GM12878 (cell line): ENCODE results near the gene GANAB. TPM values are rescaled to one million over a fixed set of nuclear protein-coding genes. Genes with fewer than 3 reads are reported as not detected.

Experiments used
- ATAC-seq: fragments of 200-7000 bp; cut with Tn5 transposase; 3 replicates; pipeline ENCODE4 v1.9.1; 2020; ENCODE audit warnings: mild to moderate bottlenecking, moderate library complexity
- BruUV-seq: library from RNA; stranded (reverse); fragments of 400-500 nt; replicated peaks from 2 replicates; lab custom pipeline; 2021; lab: Mats Ljungman, UMichigan
- CTCF ChIA-PET: fragments of 300-600 bp; sonication (Branson Sonifier 250); formaldehyde crosslinking; extraction: SDS; loops from one replicate; lab custom pipeline; 2021; ENCODE audit warnings: inconsistent platforms; lab: Yijun Ruan, JAX
- POLR2A ChIA-PET: fragments of 350-600 bp; formaldehyde crosslinking; extraction: SDS; loops from one replicate; lab custom pipeline; 2021; ENCODE audit warnings: inconsistent platforms; lab: Charles Lee
- RAD21 ChIA-PET: fragments of 300-600 bp; sonication (Branson Sonifier 250); formaldehyde crosslinking; loops from one replicate; lab custom pipeline; 2023; ENCODE audit warnings: antibody characterized with exemption; ENCODE audit not compliant: unreplicated experiment; lab: Charles Lee
- SMC1A ChIA-PET: fragments of 300-600 bp; sonication (Branson Sonifier 250); formaldehyde crosslinking; loops from one replicate; lab custom pipeline; 2023; ENCODE audit not compliant: unreplicated experiment, uncharacterized antibody; lab: Charles Lee
- DNase-seq: peaks from one replicate; pipeline ENCODE4 v3.0.0-alpha.2; 2011; ENCODE audit warnings: low read depth, low spot score
- FAIRE-seq: peaks from 3 replicates; lab custom pipeline; 2011; peaks lifted over from hg19 to GRCh38; lab: Jason Lieb, UNC
- H2AFZ ChIP-seq: 2 replicates; pipeline ENCODE4 v1.6.0; 2011; ENCODE audit warnings: low read depth, low read length, control low read depth; ENCODE audit not compliant: control insufficient read depth
- H3K27ac ChIP-seq: 2 replicates; pipeline ENCODE4 v1.5.1; 2011; ENCODE audit warnings: control low read depth; ENCODE audit not compliant: control insufficient read depth, insufficient read depth
- H3K27me3 ChIP-seq, 2 experiments: replicated peaks in 1 of 2; 2 replicates each; pipeline versions ENCODE4 v1.6.0 to v1.6.1; 2011; ENCODE audit warnings: low read length in 1 of 2; ENCODE audit not compliant: control insufficient read depth in 2 of 2, insufficient read depth in 2 of 2
- H3K36me3 ChIP-seq, 2 experiments: 2 replicates each; pipeline ENCODE4 v1.5.1; 2011; ENCODE audit warnings: low read length in 1 of 2; ENCODE audit not compliant: control insufficient read depth in 2 of 2, insufficient read depth in 2 of 2
- H3K4me1 ChIP-seq: 2 replicates; pipeline ENCODE4 v1.6.1; 2011; ENCODE audit warnings: mild to moderate bottlenecking, low read length, moderate library complexity, mixed read lengths; ENCODE audit not compliant: control insufficient read depth, insufficient read depth
- H3K4me2 ChIP-seq: 2 replicates; pipeline ENCODE4 v1.6.0; 2011; ENCODE audit warnings: control low read depth; ENCODE audit not compliant: control insufficient read depth, insufficient read depth
- H3K4me3 ChIP-seq: fragments of 200-600 bp; sonication (generic); 2 replicates; pipeline ENCODE4 v1.5.1; 2016
- H3K79me2 ChIP-seq: 2 replicates; pipeline ENCODE4 v1.6.0; 2011; ENCODE audit warnings: low read length; ENCODE audit not compliant: control insufficient read depth, insufficient read depth
- H3K9ac ChIP-seq: 2 replicates; pipeline ENCODE4 v1.8.0; 2011; ENCODE audit warnings: low read length, control low read depth, mixed read lengths; ENCODE audit not compliant: control insufficient read depth, insufficient read depth
- H3K9me3 ChIP-seq: replicated peaks from 3 replicates; pipeline ENCODE4 v1.5.1; 2011; ENCODE audit warnings: mild to moderate bottlenecking, low read length; ENCODE audit not compliant: control insufficient read depth, insufficient read depth
- H4K20me1 ChIP-seq: 2 replicates; pipeline ENCODE4 v1.6.0; 2011; ENCODE audit not compliant: control insufficient read depth, insufficient read depth
- ASH2L ChIP-seq: fragments of 300-600, 200-600 bp; sonication (generic); IDR thresholded peaks from 2 replicates; pipeline ENCODE4 v1.6.1; 2017; ENCODE audit warnings: low read depth, mild to moderate bottlenecking, borderline replicate concordance
- BRCA1 ChIP-seq: IDR thresholded peaks from 2 replicates; pipeline ENCODE4 v1.6.1; 2011; ENCODE audit warnings: low read depth, low read length, improper control_type of control experiment
- CEBPB ChIP-seq, 2 experiments: fragments of 150-350 bp in 1 of 2; IDR thresholded peaks; 2 replicates each; pipeline ENCODE4 v1.6.1; 2012 to 2014; ENCODE audit warnings: low read depth in 2 of 2, low read length in 2 of 2, borderline replicate concordance in 1 of 2, inconsistent platforms in 1 of 2
- EED ChIP-seq: sonication (generic); IDR thresholded peaks from 2 replicates; pipeline ENCODE4 v1.6.1; 2016; ENCODE audit warnings: antibody characterized with exemption, low read depth
- EP300 ChIP-seq, 2 experiments: fragments of 150-350 bp in 1 of 2; IDR thresholded peaks; 2 replicates each; pipeline ENCODE4 v1.6.1; 2011 to 2012; ENCODE audit warnings: low read depth in 2 of 2, low read length in 2 of 2, borderline replicate concordance in 1 of 2, improper control_type of control experiment in 1 of 2, inconsistent platforms in 1 of 2; ENCODE audit not compliant: control insufficient read depth in 1 of 2
- FOXK2 ChIP-seq: fragments of 450-650 bp; IDR thresholded peaks from 2 replicates; pipeline ENCODE4 v1.6.1; 2017; ENCODE audit warnings: mild to moderate bottlenecking, moderate library complexity
- HDAC2 ChIP-seq: fragments of 200-600 bp; sonication (generic); IDR thresholded peaks from 2 replicates; pipeline ENCODE4 v1.6.1; 2017
- KAT2A ChIP-seq: conservative IDR thresholded peaks from 2 replicates; pipeline ENCODE4 v1.6.1; 2011; ENCODE audit warnings: low read depth, low read length; ENCODE audit not compliant: control insufficient read depth
- MTA2 ChIP-seq: fragments of 450-650 bp; IDR thresholded peaks from 2 replicates; pipeline ENCODE4 v1.6.1; 2016; ENCODE audit warnings: low read depth, mild to moderate bottlenecking, moderate library complexity
- NFXL1 ChIP-seq: fragments of 450-650 bp; IDR thresholded peaks from 2 replicates; pipeline ENCODE4 v1.6.1; 2017; ENCODE audit warnings: antibody characterized with exemption, mild to moderate bottlenecking, borderline replicate concordance
- NFYA ChIP-seq: IDR thresholded peaks from 2 replicates; pipeline ENCODE4 v1.6.1; 2011; ENCODE audit warnings: low read depth, mild to moderate bottlenecking, low read length, improper control_type of control experiment, borderline replicate concordance
- NR2C1 ChIP-seq: fragments of 450-650 bp; IDR thresholded peaks from 2 replicates; pipeline ENCODE4 v1.6.1; 2017; ENCODE audit warnings: antibody characterized with exemption, mild to moderate bottlenecking, moderate library complexity
- RBBP5 ChIP-seq: fragments of 200-600 bp; sonication (generic); conservative IDR thresholded peaks from 2 replicates; pipeline ENCODE4 v1.6.1; 2016
- SMAD1 ChIP-seq: fragments of 450-650 bp; IDR thresholded peaks from 2 replicates; pipeline ENCODE4 v1.6.1; 2018; ENCODE audit warnings: mild to moderate bottlenecking, low read depth; ENCODE audit not compliant: partially characterized antibody
- STAT1 ChIP-seq: fragments of 450-650 bp; conservative IDR thresholded peaks from 2 replicates; pipeline ENCODE4 v1.6.1; 2014; ENCODE audit warnings: antibody characterized with exemption, mild to moderate bottlenecking
- ZNF622 ChIP-seq: fragments of 450-650 bp; IDR thresholded peaks from 2 replicates; pipeline ENCODE4 v1.6.1; 2017; ENCODE audit warnings: mild to moderate bottlenecking, inconsistent platforms
- WGBS: methylation state at CpG from one replicate; pipeline ENCODE4 v1.1.6; 2016; ENCODE audit warnings: low lambda C conversion rate; ENCODE audit not compliant: insufficient replicate concordance, insufficient coverage; ENCODE audit errors: missing lambda C conversion rate; 5-methylcytosine and 5-hydroxymethylcytosine counted together
- in situ Hi-C: fragments of 300-500 bp; cut with MboI; formaldehyde crosslinking; loops from 9 replicates; pipeline ENCODE4 v1.14.3; 2018; ENCODE audit warnings: mixed read lengths
- intact Hi-C: fragments of 100-400 bp; cut with micrococcal nuclease; formaldehyde crosslinking; loops from one replicate; pipeline ENCODE4 v1.14.2; 2022; ENCODE audit not compliant: unreplicated experiment
- polyA plus RNA-seq, 11 experiments: library from polyadenylated mRNA; depleted of rRNA in 4 of 11; unstranded in 6 of 11; stranded (reverse) in 5 of 11; fragments of >200 nt; fragmentation: Nextera tagmentation in 4 of 11; fragmentation: Illumina TruSeq in 1 of 11; extraction: Ambion mirVana in 4 of 11; extraction: Trizol in 1 of 11; gene quantifications; 1 replicate in 1 of 11; 2 replicates in 10 of 11; pipeline versions ENCODE4 v1.2.1 to v1.2.3, GENCODE V29; 2011 to 2016; ENCODE audit warnings: inconsistent platforms in 2 of 11, missing spikeins in 2 of 11, low read depth in 1 of 11
- total RNA-seq, 4 experiments: library from RNA; depleted of rRNA in 3 of 4; stranded (reverse); fragments of >200 nt in 3 of 4; fragmentation: Illumina TruSeq in 1 of 4; extraction: Trizol in 1 of 4; gene quantifications; 2 replicates each; pipeline versions ENCODE4 v1.2.1 to v1.2.3, GENCODE V29; 2013 to 2021
- TF ChIP-seq, protein P1 (sequence below): fragments of 450-650 bp; IDR thresholded peaks from 2 replicates; pipeline ENCODE4 v1.6.1; 2017; ENCODE audit warnings: mild to moderate bottlenecking

The GANAB gene
- total and polyA plus RNA-seq, 10 of the 15 experiments (the other 5 are each of a cell fraction or from before 2014, with no cell fraction given), result 4.5 to 175 (median 102) TPM

DNA sequence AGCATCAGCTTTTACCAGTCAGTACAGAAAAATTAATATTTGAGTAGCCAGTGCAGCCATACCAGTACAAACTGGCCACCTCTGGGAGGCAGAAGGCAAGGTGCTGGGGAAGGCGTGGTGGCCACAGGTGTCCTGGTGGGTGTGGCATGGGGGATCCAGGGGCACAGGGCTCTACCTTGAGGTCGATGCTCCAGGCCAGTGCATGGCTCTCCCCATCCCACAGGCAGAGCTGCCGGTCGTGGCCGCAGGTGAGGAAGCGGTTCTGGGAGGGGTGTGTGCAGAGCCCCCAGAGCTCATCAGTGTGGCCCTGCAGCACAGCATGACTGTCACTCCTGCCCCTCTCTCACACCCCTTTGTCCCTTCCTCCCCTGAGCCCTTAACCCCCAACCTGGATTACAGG, 40.9 kb downstream of the GANAB start:
- DNase-seq (no peak), ATAC-seq (no peak), FAIRE-seq (no peak)
- in situ Hi-C loops (no loop called here), intact Hi-C loops (no loop called here)
- POLR2A ChIA-PET, result no interaction called here
- H3K27ac ChIP-seq, result no peak overlapping the region
- RAD21 ChIA-PET, result no interaction called here
- H3K4me1 ChIP-seq, result peaks cover 6% of the 10 kb centered on the region
- H2AFZ ChIP-seq, result no peak overlapping the region
- CTCF ChIA-PET, result interaction anchor here (1.7 kb wide), 1 partner anchor 89 kb away, joined by 4 read pairs; no protein-coding TSS in a partner anchor
- no peak overlapping the region for H3K4me3 ChIP-seq
- SMC1A ChIA-PET, result no interaction called here
- BruUV-seq, result no TSS peak
- TF ChIP-seq NR2C1 (no peak), EED (no peak), MTA2 (no peak), ZNF622 (no peak)
- WGBS, result 84% methylated on average over 6 of the region's 6 CpGs
- H4K20me1 ChIP-seq, result no peaks in the 10 kb centered on the region; the same call in 1 of the 2 replicates
- H3K9ac ChIP-seq, result no peak overlapping the region
- no peaks in the 10 kb centered on the region for H3K9me3 ChIP-seq
- peaks cover 3 to 9% of the 10 kb centered on the region in 2 experiments; a peak in 3 of 4 replicates for H3K36me3 ChIP-seq
- no peaks in the 10 kb centered on the region for H3K27me3 ChIP-seq
- no peak overlapping the region for H3K4me2 ChIP-seq
- peaks cover 13% of the 10 kb centered on the region for H3K79me2 ChIP-seq

DNA sequence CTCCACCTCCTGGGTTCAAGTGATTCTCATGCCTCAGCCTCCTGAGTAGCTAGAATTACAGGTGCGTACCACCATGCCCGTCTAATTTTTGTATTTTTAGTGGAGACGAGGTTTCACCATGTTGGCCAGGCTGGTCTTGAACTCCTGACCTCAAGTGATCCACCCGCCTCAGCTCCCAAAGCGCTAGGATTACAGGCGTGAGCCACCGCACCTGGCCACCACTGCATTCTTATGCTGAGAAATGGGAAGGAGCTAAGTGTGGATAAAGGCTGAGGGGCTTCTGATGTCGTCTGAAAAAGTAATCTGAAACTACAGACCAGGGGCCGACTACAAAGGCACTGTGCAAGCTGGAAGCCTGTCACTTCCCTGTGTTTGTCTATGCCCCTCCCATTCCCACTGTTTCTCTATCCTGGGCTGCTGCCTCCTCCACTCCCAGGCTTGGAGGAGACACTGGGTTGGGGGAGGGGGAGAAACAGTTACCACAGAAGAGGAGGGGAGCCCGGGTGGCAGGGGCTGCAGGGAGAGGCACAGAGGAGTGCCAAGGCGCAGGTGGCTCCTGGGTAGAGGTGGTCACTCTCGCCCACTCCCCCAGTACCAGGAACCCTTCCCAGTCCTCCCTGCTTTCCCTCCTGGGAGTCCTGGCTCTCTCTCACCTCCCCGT, 41.8 kb downstream of the GANAB start:
- no peak overlapping the region for H2AFZ ChIP-seq
- peaks cover 20% of the 10 kb centered on the region for H3K79me2 ChIP-seq
- H3K4me2 ChIP-seq, result no peak overlapping the region
- TF ChIP-seq SMAD1, result no peak
- TF ChIP-seq, protein P1, sequence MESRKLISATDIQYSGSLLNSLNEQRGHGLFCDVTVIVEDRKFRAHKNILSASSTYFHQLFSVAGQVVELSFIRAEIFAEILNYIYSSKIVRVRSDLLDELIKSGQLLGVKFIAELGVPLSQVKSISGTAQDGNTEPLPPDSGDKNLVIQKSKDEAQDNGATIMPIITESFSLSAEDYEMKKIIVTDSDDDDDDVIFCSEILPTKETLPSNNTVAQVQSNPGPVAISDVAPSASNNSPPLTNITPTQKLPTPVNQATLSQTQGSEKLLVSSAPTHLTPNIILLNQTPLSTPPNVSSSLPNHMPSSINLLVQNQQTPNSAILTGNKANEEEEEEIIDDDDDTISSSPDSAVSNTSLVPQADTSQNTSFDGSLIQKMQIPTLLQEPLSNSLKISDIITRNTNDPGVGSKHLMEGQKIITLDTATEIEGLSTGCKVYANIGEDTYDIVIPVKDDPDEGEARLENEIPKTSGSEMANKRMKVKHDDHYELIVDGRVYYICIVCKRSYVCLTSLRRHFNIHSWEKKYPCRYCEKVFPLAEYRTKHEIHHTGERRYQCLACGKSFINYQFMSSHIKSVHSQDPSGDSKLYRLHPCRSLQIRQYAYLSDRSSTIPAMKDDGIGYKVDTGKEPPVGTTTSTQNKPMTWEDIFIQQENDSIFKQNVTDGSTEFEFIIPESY, result no peak
- TF ChIP-seq HDAC2, result no peak
- no peak for TF ChIP-seq ASH2L
- TF ChIP-seq FOXK2, result no peak
- no peak for TF ChIP-seq NFYA
- TF ChIP-seq KAT2A, result no peak
- TF ChIP-seq BRCA1, result no peak
- TF ChIP-seq CEBPB (IDR thresholded peaks at IDR 0.05; ENCODE audit: borderline replicate concordance in 1 of 2, low read depth in 2 of 2, low read length in 2 of 2), result no peak
- no peak for TF ChIP-seq RBBP5
- no peak for TF ChIP-seq EP300 (IDR thresholded peaks at IDR 0.05; ENCODE audit: borderline replicate concordance in 1 of 2, control insufficient read depth in 1 of 2, low read depth in 2 of 2, low read length in 2 of 2)
- TF ChIP-seq NFXL1, result no peak
- TF ChIP-seq STAT1, result no peak
- H3K4me3 ChIP-seq, result no peak overlapping the region
- 82% methylated on average over 13 of the region's 13 CpGs for whole genome bisulfite sequencing
- POLR2A ChIA-PET, result interaction anchor here (0.7 to 1.2 kb wide), 2 partner anchors 18 to 225 kb away, joined by 3 read pairs; partner anchors contain the start of gene B3GAT3
- intact Hi-C loops (loop anchor here (5.0 kb wide), 2 partner anchors 103 to 123 kb away; partner anchors contain the start of genes BSCL2, GNG3, HNRNPUL2 and TTC9C), in situ Hi-C loops (no loop called here)
- SMC1A ChIA-PET, result no interaction called here
- no peak for DNase-seq
- ATAC-seq, result no peak
- BruUV-seq, result no TSS peak
- no peaks in the 10 kb centered on the region for H3K9me3 ChIP-seq
- H3K27me3 ChIP-seq, result no peaks in the 10 kb centered on the region
- RAD21 ChIA-PET, result interaction anchor here (0.5 to 0.9 kb wide), 2 partner anchors 13 to 164 kb away, joined by 4 to 5 read pairs; partner anchors contain the start of gene TUT1
- no peak overlapping the region for H3K9ac ChIP-seq
- no peak for FAIRE-seq
- no peak overlapping the region for H3K27ac ChIP-seq
- no peaks in the 10 kb centered on the region; the same call in 1 of the 2 replicates for H4K20me1 ChIP-seq
- CTCF ChIA-PET, result no interaction called here
- peaks cover 3 to 15% of the 10 kb centered on the region in 2 experiments; a peak in 3 of 4 replicates for H3K36me3 ChIP-seq
- peaks cover 12% of the 10 kb centered on the region for H3K4me1 ChIP-seq
